ENCODE measurements around the gene HHIPL2.
"Not testable (repeated sequence)": the region's sequence is repeated elsewhere in the genome, so short reads cannot be mapped to it uniquely, and the experiment has no call there.

The HHIPL2 gene

DNA sequence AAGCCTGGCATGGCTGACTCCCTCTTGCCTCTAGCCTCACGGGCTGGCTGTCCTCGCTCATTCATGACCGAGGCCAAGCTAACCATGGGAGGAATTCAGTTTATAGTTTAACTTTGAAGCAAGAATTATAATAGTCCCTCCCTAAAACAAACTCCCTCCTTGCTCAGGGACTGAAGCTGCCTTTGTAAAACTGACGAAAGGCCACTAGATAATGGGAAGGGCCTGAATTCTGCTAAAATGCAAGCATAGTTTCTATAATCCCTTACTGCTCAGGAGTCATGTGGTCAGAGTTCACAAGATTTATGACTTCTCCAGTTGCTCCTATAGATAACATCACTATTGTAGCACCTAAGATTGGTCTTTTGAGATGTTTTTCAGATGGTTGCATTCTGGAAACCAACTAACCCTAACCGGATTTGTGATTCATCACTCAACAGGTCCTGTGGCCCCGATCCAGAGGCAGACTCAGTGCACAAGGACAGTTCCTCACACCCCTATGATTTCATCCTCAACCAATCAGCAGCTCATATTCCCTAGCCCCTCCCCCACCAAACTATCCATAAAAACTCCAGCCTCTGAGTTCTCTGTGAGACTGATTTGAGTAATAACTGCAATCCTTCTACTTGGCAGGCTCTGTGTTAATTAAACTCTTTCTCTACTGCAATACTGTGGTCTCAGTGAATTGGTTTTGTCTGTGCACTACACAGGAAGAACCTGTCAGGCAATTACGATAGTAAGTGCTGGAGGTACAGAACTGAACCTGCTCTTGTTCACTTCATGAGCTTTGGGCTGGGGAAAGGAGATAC, 26.4 kb downstream of the HHIPL2 start:
- TF ChIP-seq, protein P1, sequence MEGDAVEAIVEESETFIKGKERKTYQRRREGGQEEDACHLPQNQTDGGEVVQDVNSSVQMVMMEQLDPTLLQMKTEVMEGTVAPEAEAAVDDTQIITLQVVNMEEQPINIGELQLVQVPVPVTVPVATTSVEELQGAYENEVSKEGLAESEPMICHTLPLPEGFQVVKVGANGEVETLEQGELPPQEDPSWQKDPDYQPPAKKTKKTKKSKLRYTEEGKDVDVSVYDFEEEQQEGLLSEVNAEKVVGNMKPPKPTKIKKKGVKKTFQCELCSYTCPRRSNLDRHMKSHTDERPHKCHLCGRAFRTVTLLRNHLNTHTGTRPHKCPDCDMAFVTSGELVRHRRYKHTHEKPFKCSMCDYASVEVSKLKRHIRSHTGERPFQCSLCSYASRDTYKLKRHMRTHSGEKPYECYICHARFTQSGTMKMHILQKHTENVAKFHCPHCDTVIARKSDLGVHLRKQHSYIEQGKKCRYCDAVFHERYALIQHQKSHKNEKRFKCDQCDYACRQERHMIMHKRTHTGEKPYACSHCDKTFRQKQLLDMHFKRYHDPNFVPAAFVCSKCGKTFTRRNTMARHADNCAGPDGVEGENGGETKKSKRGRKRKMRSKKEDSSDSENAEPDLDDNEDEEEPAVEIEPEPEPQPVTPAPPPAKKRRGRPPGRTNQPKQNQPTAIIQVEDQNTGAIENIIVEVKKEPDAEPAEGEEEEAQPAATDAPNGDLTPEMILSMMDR (IDR thresholded peaks at IDR 0.05; ENCODE audit: borderline replicate concordance, control extremely low read depth, extremely low read depth, insufficient read depth, missing control alignments) = no peak
- no peak for DNase-seq (ENCODE audit: low spot score)
- in situ Hi-C loops (cut with MboI; ENCODE audit: low sequenced_read_pairs, unreplicated experiment) = no loop called here

DNA sequence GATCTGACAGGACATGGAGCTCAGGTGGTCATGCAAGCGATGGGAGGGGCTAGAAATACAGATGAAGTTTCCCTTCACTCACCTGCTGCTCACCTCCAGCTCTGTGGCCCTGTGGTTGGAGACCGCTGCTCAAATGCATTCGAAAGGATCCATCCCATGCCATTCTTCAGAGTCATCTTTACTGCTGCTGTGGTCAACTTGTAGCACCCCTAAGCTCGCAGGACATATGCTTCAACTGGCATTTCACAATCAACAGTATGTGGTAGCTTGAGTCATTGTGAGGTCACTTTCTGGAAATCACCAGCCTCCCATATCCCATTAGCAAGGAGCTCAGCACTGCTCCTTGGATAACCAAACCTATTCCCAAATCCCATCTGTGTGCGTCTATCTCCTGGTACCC, 58.4 kb downstream of the HHIPL2 start:
- DNase-seq (ENCODE audit: low spot score); in situ Hi-C loops (cut with MboI; ENCODE audit: low sequenced_read_pairs, unreplicated experiment): not testable (repeated sequence)

DNA sequence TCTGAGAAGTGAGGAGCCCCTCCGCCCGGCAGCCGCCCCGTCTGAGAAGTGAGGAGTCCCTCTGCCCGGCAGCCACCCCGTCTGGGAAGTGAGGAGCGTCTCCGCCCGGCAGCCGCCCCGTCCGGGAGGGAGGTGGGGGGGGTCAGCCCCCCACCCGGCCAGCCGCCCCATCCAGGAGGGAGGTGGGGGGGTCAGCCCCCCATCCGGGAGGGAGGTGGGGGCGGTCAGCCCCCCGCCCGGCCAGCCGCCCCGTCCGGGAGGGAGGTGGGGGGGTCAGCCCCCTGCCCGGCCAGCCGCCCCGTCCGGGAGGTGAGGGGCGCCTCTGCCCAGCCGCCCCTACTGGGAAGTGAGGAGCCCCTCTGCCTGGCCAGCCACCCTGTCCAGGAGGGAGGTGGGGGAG, 60.1 kb downstream of the HHIPL2 start:
- in situ Hi-C loops (cut with MboI; ENCODE audit: low sequenced_read_pairs, unreplicated experiment) = not testable (repeated sequence)

DNA sequence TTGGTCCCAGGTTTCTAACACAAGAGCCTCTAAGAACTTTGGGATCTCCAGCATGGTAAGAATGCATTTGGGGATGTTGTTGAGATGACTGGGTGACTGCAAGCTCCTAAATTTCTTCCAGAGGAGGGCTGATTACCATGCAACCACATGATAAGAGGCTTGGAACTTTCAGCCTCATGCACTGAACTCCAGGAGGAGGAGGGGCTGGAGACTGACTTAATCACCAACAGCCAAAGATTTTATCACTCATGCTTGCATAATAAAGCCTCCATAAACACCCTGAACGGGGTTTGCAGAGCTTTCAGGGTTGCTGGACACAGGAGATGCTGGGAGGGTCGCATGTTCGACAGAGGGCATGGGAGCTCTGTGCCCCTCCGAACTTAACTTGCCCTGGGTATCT, 63.9 kb downstream of the HHIPL2 start:
- DNase-seq (ENCODE audit: low spot score); in situ Hi-C loops (cut with MboI; ENCODE audit: low sequenced_read_pairs, unreplicated experiment): not testable (repeated sequence)

More for the DNA sequence above, 60.1 kb downstream of the HHIPL2 start:
- not testable (repeated sequence) for DNase-seq (ENCODE audit: low spot score)

DNA sequence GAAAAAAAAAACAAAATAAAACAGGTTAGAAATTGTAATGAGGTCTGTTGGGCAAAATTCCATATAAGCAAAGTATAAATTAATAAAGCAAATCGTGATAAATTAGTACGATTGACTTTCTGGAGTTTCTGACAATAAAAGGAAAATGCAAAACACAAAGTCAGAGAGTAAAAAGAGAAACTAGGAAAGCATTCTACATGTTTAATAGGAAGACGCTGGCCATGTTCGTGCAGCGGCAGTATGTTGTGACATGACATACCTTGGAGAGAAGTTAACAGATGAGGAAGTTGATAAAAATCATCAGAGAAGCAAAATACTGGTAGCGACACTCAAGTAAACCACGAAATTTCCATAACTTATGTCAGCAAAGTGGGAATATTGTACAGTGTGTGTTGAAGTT, 68.3 kb downstream of the HHIPL2 start:
- in situ Hi-C loops (cut with MboI; ENCODE audit: low sequenced_read_pairs, unreplicated experiment); DNase-seq (ENCODE audit: low spot score): not testable (repeated sequence)

DNA sequence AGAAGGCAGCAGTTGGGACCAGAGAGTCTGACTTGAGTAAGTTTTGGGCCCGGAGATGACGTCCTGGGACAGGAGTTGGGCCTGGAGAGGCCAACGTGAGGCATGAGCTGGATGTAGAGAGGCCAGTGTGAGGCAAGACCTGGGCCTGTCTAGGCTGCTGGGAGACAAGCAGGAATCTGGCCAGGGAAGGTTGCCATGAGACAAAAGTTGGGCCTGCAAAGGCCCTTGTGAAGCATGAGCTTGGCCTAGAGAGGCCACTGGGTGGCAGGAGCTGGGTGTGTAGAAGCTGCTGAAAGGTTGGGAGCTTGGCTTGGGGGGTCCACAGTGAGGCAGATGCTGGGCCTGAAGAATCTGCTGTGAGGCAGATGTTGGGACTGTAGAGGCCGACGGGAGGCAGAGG, 71.5 kb downstream of the HHIPL2 start:
- in situ Hi-C loops (cut with MboI; ENCODE audit: low sequenced_read_pairs, unreplicated experiment); DNase-seq (ENCODE audit: low spot score): not testable (repeated sequence)

DNA sequence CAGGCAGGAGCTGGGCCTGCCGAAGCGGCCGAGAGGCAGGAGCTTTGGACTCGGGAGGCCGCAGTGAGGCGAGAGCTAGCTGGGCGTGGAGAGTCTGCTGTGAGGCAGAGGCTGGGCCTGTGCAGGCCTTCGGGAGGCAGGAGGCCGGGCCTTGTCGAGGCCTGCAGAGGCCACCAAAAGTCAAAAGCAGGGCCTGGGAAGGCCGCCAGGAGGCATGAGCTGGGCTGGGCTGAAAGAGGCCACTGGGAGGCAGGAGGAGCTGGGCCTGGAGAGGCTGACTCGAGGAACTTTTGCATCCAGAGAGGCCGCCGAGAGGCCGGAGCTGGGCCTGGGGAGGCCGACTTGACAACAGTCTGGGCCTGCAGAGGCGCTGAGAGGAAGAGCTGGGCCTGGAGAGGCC, 74.2 kb downstream of the HHIPL2 start:
- in situ Hi-C loops (cut with MboI; ENCODE audit: low sequenced_read_pairs, unreplicated experiment) = loop anchor here (25.0 kb wide), 3 partner anchors 614 to 986 kb away; no protein-coding TSS in a partner anchor

DNA sequence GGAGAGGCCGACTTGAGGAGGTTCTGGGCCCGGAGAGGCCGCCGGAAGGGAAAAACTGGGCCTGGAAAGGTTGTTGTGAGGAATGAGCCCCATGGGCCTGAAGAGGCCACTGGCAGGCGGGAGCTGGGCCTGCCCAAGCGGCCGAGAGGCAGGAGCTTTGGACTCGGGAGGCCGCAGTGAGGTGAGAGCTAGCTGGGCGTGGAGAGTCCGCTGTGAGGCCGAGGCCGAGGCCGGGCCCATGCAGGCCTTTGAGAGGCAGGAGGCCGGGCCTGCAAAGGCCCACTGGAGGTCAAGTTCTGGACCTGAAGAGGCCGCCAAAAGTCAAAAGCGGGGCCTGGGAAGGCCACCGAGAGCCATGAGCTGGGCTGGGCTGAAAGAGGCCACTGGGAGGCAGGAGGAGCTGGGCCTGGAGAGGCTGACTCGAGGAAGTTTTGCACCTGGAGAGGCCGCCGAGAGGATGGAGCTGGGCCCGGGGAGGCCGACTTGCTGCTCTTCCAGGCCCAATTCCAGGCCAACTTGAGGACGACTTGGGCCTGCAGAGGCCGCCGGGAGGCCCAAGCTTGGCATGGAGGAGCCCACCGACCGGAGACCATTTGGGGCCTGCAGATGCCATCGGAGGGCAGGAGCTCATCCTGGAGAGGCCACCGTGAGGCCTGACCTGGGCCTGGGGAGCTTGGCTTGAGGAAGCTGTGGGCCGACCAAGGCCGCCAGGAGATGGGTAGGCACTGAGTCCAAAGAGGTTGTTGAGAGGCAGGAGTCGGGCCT, 74.9 kb downstream of the HHIPL2 start:
- in situ Hi-C loops (cut with MboI; ENCODE audit: low sequenced_read_pairs, unreplicated experiment) = loop anchor here (25.0 kb wide), 3 partner anchors 614 to 986 kb away; no protein-coding TSS in a partner anchor
- not testable (repeated sequence) for DNase-seq (ENCODE audit: low spot score)

More for the DNA sequence above, 74.2 kb downstream of the HHIPL2 start:
- DNase-seq (ENCODE audit: low spot score) = not testable (repeated sequence)
